Myocyte (in vitro differentiated cells): ENCODE data around the gene KIRREL2. TPM values are rescaled to one million over a fixed set of nuclear protein-coding genes. Genes with fewer than 3 reads are reported as not detected.
"Not testable (repeated sequence)": the region's sequence is repeated elsewhere in the genome, so short reads cannot be mapped to it uniquely, and the experiment has no call there.

ENCODE experiments used
- DNase-seq: peaks from one replicate; pipeline ENCODE4 v3.0.0-alpha.2; 2012; ENCODE audit warnings: low read depth
- total RNA-seq: library from RNA; depleted of rRNA; stranded (reverse); fragments of >200 nt; gene quantifications from 2 replicates; pipeline ENCODE4 v1.2.3, GENCODE V29; 2014

KIRREL2 gene
- total RNA-seq, 1 donor from 2014 or later = not detected

- DNase-seq = no peak
These were observed 12.2 kb downstream of the KIRREL2 start for GRCh38 chr19:35868823-35869326.

- peak; percentile 30 for DNase-seq
These were observed 12.8 kb downstream of the KIRREL2 start for GRCh38 chr19:35869327-35870123.

GRCh38 chr19:35870124-35870736 lies 13.5 kb downstream of the KIRREL2 start:
- peak; percentile 6 for DNase-seq

GRCh38 chr19:35870798-35871197 lies 14.1 kb downstream of the KIRREL2 start:
- no peak for DNase-seq

- DNase-seq = no peak
These were observed 14.9 kb downstream of the KIRREL2 start for GRCh38 chr19:35871611-35872010.

- no peak for DNase-seq
These were observed 15.5 kb downstream of the KIRREL2 start for GRCh38 chr19:35872180-35872579.

- DNase-seq = no peak
These were observed 17.8 kb downstream of the KIRREL2 start for GRCh38 chr19:35874392-35874930.

GRCh38 chr19:35879068-35879467 lies 22.4 kb downstream of the KIRREL2 start:
- DNase-seq = no peak

GRCh38 chr19:35879770-35880317 lies 23.1 kb downstream of the KIRREL2 start:
- peak; percentile 94 for DNase-seq

- DNase-seq = peak; percentile 89
These were observed 25.6 kb downstream of the KIRREL2 start for GRCh38 chr19:35882114-35882832.

GRCh38 chr19:35883882-35884281 lies 27.2 kb downstream of the KIRREL2 start:
- DNase-seq = no peak

GRCh38 chr19:35885225-35885738 lies 28.6 kb downstream of the KIRREL2 start:
- DNase-seq = no peak

- DNase-seq = no peak
These were observed 29.2 kb downstream of the KIRREL2 start for GRCh38 chr19:35885904-35886303.

- DNase-seq = no peak
These were observed 30.5 kb downstream of the KIRREL2 start for GRCh38 chr19:35887197-35887596.

GRCh38 chr19:35888398-35888797 lies 31.7 kb downstream of the KIRREL2 start:
- DNase-seq = no peak

- DNase-seq = no peak
These were observed 32.8 kb downstream of the KIRREL2 start for GRCh38 chr19:35889370-35890112.

- DNase-seq = no peak
These were observed 33.5 kb downstream of the KIRREL2 start for GRCh38 chr19:35890113-35890650.

GRCh38 chr19:35891819-35892218 lies 35.1 kb downstream of the KIRREL2 start:
- not testable (repeated sequence) for DNase-seq

- no peak for DNase-seq
These were observed 37.6 kb downstream of the KIRREL2 start for GRCh38 chr19:35894342-35894741.
